HG02970 (cell line): ENCODE measurements around the gene ADRB1.

Experiments used
- ATAC-seq: cut with Tn5 transposase; IDR thresholded peaks from one replicate; pipeline ENCODE4 v1.9.1; 2021; ENCODE audit warnings: mild to moderate bottlenecking, moderate library complexity, moderate number of reproducible peaks; ENCODE audit not compliant: unreplicated experiment, low FRiP score

Gene ADRB1

DNA sequence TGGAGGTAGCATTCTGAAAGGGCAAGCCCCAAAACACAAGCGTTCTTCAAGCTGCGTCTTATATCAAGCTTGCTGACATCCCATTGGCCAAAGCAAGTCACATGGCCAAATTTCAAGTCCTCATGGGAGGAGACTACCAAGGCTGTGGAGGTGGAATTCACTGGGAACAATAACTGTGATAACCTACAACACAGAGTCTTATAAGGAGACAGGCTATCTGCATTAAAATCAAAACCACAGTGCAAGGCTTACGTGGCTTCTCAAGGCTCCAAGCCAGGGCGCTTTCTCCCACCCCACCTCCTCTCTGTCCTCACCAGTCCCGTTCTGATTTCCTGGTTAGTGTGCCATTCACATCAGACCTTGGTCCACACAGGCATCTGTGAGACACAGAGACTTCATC lies 39.4 kb downstream of the ADRB1 start:
- ATAC-seq, result no peak

DNA sequence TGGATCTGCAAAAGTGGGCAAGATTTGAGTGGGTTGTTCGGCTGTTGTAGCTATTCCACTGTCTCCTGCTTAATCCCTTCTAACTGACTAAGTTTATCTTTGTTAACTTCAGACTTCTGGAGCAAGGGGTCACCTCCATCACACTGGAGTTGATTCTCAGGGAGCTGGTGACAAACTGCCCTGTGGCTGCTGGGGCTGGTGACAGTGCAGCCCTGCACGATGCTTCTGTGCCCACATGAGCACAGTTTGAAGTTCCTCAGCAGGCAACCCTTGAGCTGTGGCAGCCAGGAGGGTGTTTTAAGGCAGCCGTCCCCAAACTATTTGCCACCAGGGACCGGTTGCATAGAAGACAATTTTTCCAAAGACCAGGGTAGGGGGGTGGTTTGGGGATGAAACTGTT lies 40.5 kb downstream of the ADRB1 start:
- no peak for ATAC-seq

DNA sequence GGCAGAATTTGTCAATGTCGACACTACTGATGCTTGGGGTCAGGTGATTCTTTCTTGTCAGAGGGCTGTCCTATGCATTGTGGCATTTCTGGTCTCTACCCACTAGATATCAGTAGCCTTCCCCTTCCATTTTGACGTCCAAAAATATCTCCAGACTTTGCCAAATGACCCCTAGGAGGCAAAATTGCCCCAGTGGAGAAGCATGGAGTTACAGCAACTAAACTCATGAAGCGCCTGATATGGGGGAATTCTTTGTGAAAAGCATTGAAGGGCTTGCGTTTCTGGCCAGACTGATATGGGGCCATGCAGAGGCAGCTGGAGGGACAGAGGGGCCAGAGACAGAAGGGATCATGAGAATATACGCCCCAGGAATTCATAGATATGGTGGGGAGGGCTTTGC lies 43.6 kb downstream of the ADRB1 start:
- no peak for ATAC-seq

DNA sequence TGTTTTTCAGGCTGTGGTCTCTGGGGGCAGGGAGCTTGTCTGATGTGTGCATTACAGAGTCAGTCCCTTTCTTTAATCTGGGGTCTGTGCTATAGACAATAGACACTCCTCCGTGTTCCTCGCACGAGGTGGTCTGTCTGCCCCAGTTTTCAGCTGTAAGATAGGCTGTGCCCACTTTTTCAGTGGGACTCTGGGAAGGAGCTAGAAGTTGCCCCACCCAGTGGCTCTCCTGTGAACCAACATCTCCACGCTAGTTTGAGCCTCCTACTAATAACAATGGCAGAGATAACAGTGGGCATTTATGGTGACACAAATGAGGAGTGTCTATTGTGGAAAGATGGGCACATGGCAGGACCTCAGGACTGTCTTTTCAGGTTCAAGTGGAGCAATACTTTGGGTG lies 44.0 kb downstream of the ADRB1 start:
- no peak for ATAC-seq

- ATAC-seq, result no peak
Measured at GRCh38 chr10:114094795-114095194, 51.1 kb downstream of the ADRB1 start.

- no peak for ATAC-seq
Measured at GRCh38 chr10:114095559-114096337, 52.1 kb downstream of the ADRB1 start.
